ENCODE data around the gene SCAF1. TPM values are rescaled to one million over a fixed set of nuclear protein-coding genes. Genes with fewer than 3 reads are reported as not detected.
A peak's percentile ranks its signal among the peaks of the same experiment; 100 is the strongest.

SCAF1 gene
- total and polyA plus RNA-seq, 9 of the 15 experiments (the other 6 are each of a cell fraction or from before 2014, with no cell fraction given) = 0.20 to 79.0 (median 4.9) TPM

DNA sequence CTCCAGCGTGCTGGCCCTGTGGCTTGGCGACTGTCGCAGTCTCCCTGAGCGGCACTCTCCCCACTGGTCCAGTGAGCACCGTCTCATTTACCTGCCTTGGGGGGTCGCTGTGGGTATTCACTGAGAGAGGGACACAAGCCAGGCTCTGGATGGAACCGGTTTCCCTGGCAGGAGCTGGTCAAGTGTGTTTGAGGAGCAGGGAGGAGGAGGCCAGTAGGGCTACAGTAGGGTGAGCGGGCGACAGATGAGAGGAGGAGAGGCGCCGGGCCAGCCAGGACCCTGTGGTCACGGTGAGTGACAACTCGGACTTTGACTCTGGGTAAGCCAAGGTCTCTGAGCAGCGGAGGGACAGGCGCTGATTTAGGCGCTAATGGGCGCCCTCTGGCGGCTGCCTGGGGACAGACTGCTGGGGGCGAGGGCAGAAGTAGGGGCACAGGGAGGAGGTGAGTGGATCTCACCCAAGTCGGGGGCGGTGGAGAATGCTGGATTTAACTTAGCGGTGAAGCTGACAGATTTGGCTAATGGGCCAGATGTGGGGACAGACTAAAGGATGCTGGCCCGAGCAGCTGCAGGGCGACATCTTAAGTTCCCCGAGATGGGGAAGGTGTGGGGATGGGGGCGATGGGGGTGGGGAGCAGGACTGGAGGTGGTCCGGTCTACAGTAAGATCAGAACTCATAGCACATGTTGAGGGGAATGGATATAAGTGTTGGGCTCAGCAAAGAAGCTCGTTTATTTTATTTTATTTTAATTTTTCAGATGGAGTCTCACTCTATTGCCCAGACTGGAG is 30.3 kb downstream of the SCAF1 start (continued):
- no peak for TF ChIP-seq POLR2B (IDR thresholded peaks at IDR 0.05; ENCODE audit: low read depth, partially characterized antibody)
- TF ChIP-seq POLR3G (IDR thresholded peaks at IDR 0.05; ENCODE audit: extremely low read depth, insufficient read length, insufficient replicate concordance) = no peak
- peak; percentile 46 for TF ChIP-seq L3MBTL2 (IDR thresholded peaks at IDR 0.05)
- no peak for TF ChIP-seq ZNF778 (CRISPR knock-in tag; IDR thresholded peaks at IDR 0.05)
- TF ChIP-seq ARID1B (IDR thresholded peaks at IDR 0.05) = peak; percentile 52
- TF ChIP-seq, protein P1, sequence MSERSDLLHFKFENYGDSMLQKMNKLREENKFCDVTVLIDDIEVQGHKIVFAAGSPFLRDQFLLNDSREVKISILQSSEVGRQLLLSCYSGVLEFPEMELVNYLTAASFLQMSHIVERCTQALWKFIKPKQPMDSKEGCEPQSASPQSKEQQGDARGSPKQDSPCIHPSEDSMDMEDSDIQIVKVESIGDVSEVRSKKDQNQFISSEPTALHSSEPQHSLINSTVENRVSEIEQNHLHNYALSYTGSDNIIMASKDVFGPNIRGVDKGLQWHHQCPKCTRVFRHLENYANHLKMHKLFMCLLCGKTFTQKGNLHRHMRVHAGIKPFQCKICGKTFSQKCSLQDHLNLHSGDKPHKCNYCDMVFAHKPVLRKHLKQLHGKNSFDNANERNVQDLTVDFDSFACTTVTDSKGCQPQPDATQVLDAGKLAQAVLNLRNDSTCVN (CRISPR knock-in tag; IDR thresholded peaks at IDR 0.05) = no peak
- peak; percentile 70 for TF ChIP-seq RBFOX2 (IDR thresholded peaks at IDR 0.05; ENCODE audit: low read depth, low read length)
- peak; percentile 57; the same call in 1 of the 2 replicates for TF ChIP-seq SMAD4 (CRISPR knock-in tag; conservative IDR thresholded peaks at IDR 0.05)
- peak; percentile 52 for TF ChIP-seq CC2D1A (IDR thresholded peaks at IDR 0.05)
- TF ChIP-seq PYGO2 (tag; IDR thresholded peaks at IDR 0.05) = no peak
- TF ChIP-seq ELF2 (CRISPR knock-in tag; IDR thresholded peaks at IDR 0.05) = no peak
- no peak for TF ChIP-seq KDM5B (IDR thresholded peaks at IDR 0.05; ENCODE audit: insufficient replicate concordance, low read depth, low read length)
- no peak for TF ChIP-seq SRSF9 (IDR thresholded peaks at IDR 0.05; ENCODE audit: borderline replicate concordance, low read depth, low read length)
- TF ChIP-seq, protein P2, sequence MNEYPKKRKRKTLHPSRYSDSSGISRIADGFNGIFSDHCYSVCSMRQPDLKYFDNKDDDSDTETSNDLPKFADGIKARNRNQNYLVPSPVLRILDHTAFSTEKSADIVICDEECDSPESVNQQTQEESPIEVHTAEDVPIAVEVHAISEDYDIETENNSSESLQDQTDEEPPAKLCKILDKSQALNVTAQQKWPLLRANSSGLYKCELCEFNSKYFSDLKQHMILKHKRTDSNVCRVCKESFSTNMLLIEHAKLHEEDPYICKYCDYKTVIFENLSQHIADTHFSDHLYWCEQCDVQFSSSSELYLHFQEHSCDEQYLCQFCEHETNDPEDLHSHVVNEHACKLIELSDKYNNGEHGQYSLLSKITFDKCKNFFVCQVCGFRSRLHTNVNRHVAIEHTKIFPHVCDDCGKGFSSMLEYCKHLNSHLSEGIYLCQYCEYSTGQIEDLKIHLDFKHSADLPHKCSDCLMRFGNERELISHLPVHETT (CRISPR knock-in tag; conservative IDR thresholded peaks at IDR 0.05 in 1 of 2, IDR thresholded peaks at IDR 0.05 in 1 of 2) = no peak
- peak; percentile 83 for TF ChIP-seq NBN (IDR thresholded peaks at IDR 0.05; ENCODE audit: low read depth)
- no peak for TF ChIP-seq ZNF696 (CRISPR knock-in tag; conservative IDR thresholded peaks at IDR 0.05)
- TF ChIP-seq HSF4 (CRISPR knock-in tag; IDR thresholded peaks at IDR 0.05; ENCODE audit: borderline replicate concordance) = no peak
- TF ChIP-seq SMAD2 (IDR thresholded peaks at IDR 0.05; ENCODE audit: low read depth, low read length) = no peak
- TF ChIP-seq, protein P3, sequence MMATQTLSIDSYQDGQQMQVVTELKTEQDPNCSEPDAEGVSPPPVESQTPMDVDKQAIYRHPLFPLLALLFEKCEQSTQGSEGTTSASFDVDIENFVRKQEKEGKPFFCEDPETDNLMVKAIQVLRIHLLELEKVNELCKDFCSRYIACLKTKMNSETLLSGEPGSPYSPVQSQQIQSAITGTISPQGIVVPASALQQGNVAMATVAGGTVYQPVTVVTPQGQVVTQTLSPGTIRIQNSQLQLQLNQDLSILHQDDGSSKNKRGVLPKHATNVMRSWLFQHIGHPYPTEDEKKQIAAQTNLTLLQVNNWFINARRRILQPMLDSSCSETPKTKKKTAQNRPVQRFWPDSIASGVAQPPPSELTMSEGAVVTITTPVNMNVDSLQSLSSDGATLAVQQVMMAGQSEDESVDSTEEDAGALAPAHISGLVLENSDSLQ (IDR thresholded peaks at IDR 0.05) = peak; percentile 96
- no peak; a peak in 1 of 4 replicates for TF ChIP-seq TRIM24 (IDR thresholded peaks at IDR 0.05)
- TF ChIP-seq GABPB1 (CRISPR knock-in tag; IDR thresholded peaks at IDR 0.05) = 0 out of 2 replicates have a peak, but pooled peaks have one; percentile 56
- TF ChIP-seq FOXP1 (CRISPR knock-in tag; IDR thresholded peaks at IDR 0.05) = no peak
- TF ChIP-seq, protein P4, sequence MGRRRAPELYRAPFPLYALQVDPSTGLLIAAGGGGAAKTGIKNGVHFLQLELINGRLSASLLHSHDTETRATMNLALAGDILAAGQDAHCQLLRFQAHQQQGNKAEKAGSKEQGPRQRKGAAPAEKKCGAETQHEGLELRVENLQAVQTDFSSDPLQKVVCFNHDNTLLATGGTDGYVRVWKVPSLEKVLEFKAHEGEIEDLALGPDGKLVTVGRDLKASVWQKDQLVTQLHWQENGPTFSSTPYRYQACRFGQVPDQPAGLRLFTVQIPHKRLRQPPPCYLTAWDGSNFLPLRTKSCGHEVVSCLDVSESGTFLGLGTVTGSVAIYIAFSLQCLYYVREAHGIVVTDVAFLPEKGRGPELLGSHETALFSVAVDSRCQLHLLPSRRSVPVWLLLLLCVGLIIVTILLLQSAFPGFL (CRISPR knock-in tag; IDR thresholded peaks at IDR 0.05) = no peak

Measured in K562 (cell line).